Smooth muscle cell (in vitro differentiated cells): ENCODE results near the gene MYOT. TPM values are rescaled to one million over a fixed set of nuclear protein-coding genes. Genes with fewer than 3 reads are reported as not detected.

Experiments
- DNase-seq: peaks from one replicate; lab custom pipeline; 2025; ENCODE audit not compliant: unreplicated experiment; lab: John Stamatoyannopoulos, UW
- H2AFZ ChIP-seq: fragments of 200-600 bp; sonication (generic); 2 replicates; pipeline ENCODE4 v1.6.0; 2016; ENCODE audit warnings: antibody characterized with exemption, low read depth, mild to moderate bottlenecking
- H3F3A ChIP-seq: fragments of 200-600 bp; sonication (generic); 2 replicates; pipeline ENCODE4 v1.6.0; 2017; ENCODE audit warnings: antibody characterized with exemption, low read depth
- H3K27ac ChIP-seq: fragments of 200-600 bp; sonication (generic); 2 replicates; pipeline ENCODE4 v1.5.1; 2016; ENCODE audit warnings: low read depth, mild to moderate bottlenecking
- H3K27me3 ChIP-seq: fragments of 200-600 bp; sonication (generic); 2 replicates; pipeline ENCODE4 v1.6.1; 2016; ENCODE audit warnings: low read depth, mild to moderate bottlenecking
- H3K36me3 ChIP-seq: fragments of 200-600 bp; sonication (generic); 2 replicates; pipeline ENCODE4 v1.5.1; 2016; ENCODE audit warnings: low read depth
- H3K4me1 ChIP-seq: fragments of 200-600 bp; sonication (generic); 2 replicates; pipeline ENCODE4 v1.5.1; 2016; ENCODE audit warnings: low read depth
- H3K4me2 ChIP-seq: fragments of 200-600 bp; sonication (generic); 2 replicates; pipeline ENCODE4 v1.6.0; 2016; ENCODE audit warnings: mild to moderate bottlenecking
- H3K4me3 ChIP-seq: fragments of 200-600 bp; sonication (generic); 2 replicates; pipeline ENCODE4 v1.5.1; 2016; ENCODE audit warnings: mild to moderate bottlenecking
- H3K79me2 ChIP-seq: fragments of 200-600 bp; sonication (generic); 2 replicates; pipeline ENCODE4 v1.6.0; 2016; ENCODE audit warnings: low read depth, mild to moderate bottlenecking
- H3K9ac ChIP-seq: fragments of 200-600 bp; sonication (generic); 2 replicates; pipeline ENCODE4 v1.6.0; 2016; ENCODE audit warnings: low read depth
- H3K9me3 ChIP-seq: fragments of 200-600 bp; sonication (generic); replicated peaks from 2 replicates; pipeline ENCODE4 v1.5.1; 2016; ENCODE audit warnings: low read depth
- H4K20me1 ChIP-seq: fragments of 200-600 bp; sonication (generic); 2 replicates; pipeline ENCODE4 v1.6.0; 2016; ENCODE audit warnings: low read depth
- CTCF ChIP-seq: fragments of 200-600 bp; sonication (generic); IDR thresholded peaks from 2 replicates; pipeline ENCODE4 v1.5.1; 2017; ENCODE audit warnings: borderline replicate concordance, mild to moderate bottlenecking, antibody characterized with exemption; ENCODE audit not compliant: insufficient read depth, poor library complexity, severe bottlenecking
- WGBS: methylation state at CpG from one replicate; pipeline ENCODE4 v1.1.7; 2016; ENCODE audit warnings: low lambda C conversion rate; 5-methylcytosine and 5-hydroxymethylcytosine counted together
- polyA plus RNA-seq: library from polyadenylated mRNA; unstranded; fragments of >200 nt; fragmentation: Nextera tagmentation; extraction: Ambion mirVana; gene quantifications from 2 replicates; pipeline ENCODE4 v1.2.1, GENCODE V29; 2016
- total RNA-seq: library from RNA; depleted of rRNA; stranded (reverse); fragments of >200 nt; gene quantifications from 2 replicates; pipeline ENCODE4 v1.2.3, GENCODE V29; 2014

Gene MYOT
- total and polyA plus RNA-seq, 2 experiments from 2014 or later, result 0.29 TPM; not detected in 1

- H4K20me1 ChIP-seq, result no peaks in the 10 kb centered on the region
- H3K36me3 ChIP-seq, result no peaks in the 10 kb centered on the region
- H2AFZ ChIP-seq, result no peak overlapping the region
- H3K27ac ChIP-seq, result no peak overlapping the region
- H3K27me3 ChIP-seq, result no peaks in the 10 kb centered on the region
- H3K4me3 ChIP-seq, result no peak overlapping the region
- no peaks in the 10 kb centered on the region for H3F3A ChIP-seq
- H3K4me2 ChIP-seq, result no peak overlapping the region
- no peaks in the 10 kb centered on the region for H3K9me3 ChIP-seq
- no peaks in the 10 kb centered on the region for H3K79me2 ChIP-seq
- no peak for DNase-seq
- no peak for TF ChIP-seq CTCF
- H3K4me1 ChIP-seq, result no peaks in the 10 kb centered on the region
- H3K9ac ChIP-seq, result no peak overlapping the region
Measured at GRCh38 chr5:137894586-137894985, 26.9 kb downstream of the MYOT start.

GRCh38 chr5:137896560-137896959 lies 28.9 kb downstream of the MYOT start:
- Histone ChIP-seq H3K4me3 (no peak overlapping the region), H3K4me1 (no peaks in the 10 kb centered on the region), H3K9me3 (no peaks in the 10 kb centered on the region), H3K36me3 (no peaks in the 10 kb centered on the region), H3K27ac (no peak overlapping the region), H3F3A (no peaks in the 10 kb centered on the region), H3K27me3 (no peaks in the 10 kb centered on the region), H2AFZ (no peak overlapping the region), H3K9ac (no peak overlapping the region), H4K20me1 (no peaks in the 10 kb centered on the region), H3K79me2 (no peaks in the 10 kb centered on the region), H3K4me2 (no peak overlapping the region)
- 92% methylated on average over 3 of the region's 3 CpGs for WGBS
- TF ChIP-seq CTCF, result no peak
- no peak for DNase-seq

GRCh38 chr5:137899493-137899892 lies 31.8 kb downstream of the MYOT start:
- H3K9ac ChIP-seq, result no peak overlapping the region
- H3K36me3 ChIP-seq, result no peaks in the 10 kb centered on the region
- H3K27me3 ChIP-seq, result no peaks in the 10 kb centered on the region
- no peak overlapping the region for H3K4me2 ChIP-seq
- no peak overlapping the region for H2AFZ ChIP-seq
- no peaks in the 10 kb centered on the region for H3K9me3 ChIP-seq
- no peaks in the 10 kb centered on the region for H4K20me1 ChIP-seq
- 93% methylated on average over 3 of the region's 3 CpGs for WGBS
- no peak overlapping the region for H3K27ac ChIP-seq
- no peak for DNase-seq
- TF ChIP-seq CTCF, result no peak
- no peaks in the 10 kb centered on the region for H3F3A ChIP-seq
- H3K4me1 ChIP-seq, result no peaks in the 10 kb centered on the region
- no peaks in the 10 kb centered on the region for H3K79me2 ChIP-seq
- H3K4me3 ChIP-seq, result no peak overlapping the region

- no peaks in the 10 kb centered on the region for H3K4me1 ChIP-seq
- no peak overlapping the region for H3K4me3 ChIP-seq
- H3K27me3 ChIP-seq, result no peaks in the 10 kb centered on the region
- H3K36me3 ChIP-seq, result no peaks in the 10 kb centered on the region
- H3K4me2 ChIP-seq, result no peak overlapping the region
- H3K9me3 ChIP-seq, result no peaks in the 10 kb centered on the region
- DNase-seq, result no peak
- no peaks in the 10 kb centered on the region for H3K79me2 ChIP-seq
- no peaks in the 10 kb centered on the region for H3F3A ChIP-seq
- no peaks in the 10 kb centered on the region for H4K20me1 ChIP-seq
- no peak overlapping the region for H3K9ac ChIP-seq
- H2AFZ ChIP-seq, result no peak overlapping the region
- 87% methylated on average over 5 of the region's 5 CpGs for WGBS
- TF ChIP-seq CTCF, result no peak
- H3K27ac ChIP-seq, result no peak overlapping the region
Measured at GRCh38 chr5:137901011-137901817, 33.6 kb downstream of the MYOT start.
